K562 treated with DMSO at 1 percent for 24 hours (cell line): ENCODE results near the gene NRDC. TPM values are rescaled to one million over a fixed set of nuclear protein-coding genes. Genes with fewer than 3 reads are reported as not detected.

Source experiments
- total RNA-seq: library from RNA; unstranded; fragments of 300-600 nt; gene quantifications from 2 replicates; pipeline ENCODE4 v1.2.3, GENCODE V29; 2022; ENCODE audit warnings: low read depth; ENCODE audit not compliant: insufficient read depth

Gene NRDC, protein sequence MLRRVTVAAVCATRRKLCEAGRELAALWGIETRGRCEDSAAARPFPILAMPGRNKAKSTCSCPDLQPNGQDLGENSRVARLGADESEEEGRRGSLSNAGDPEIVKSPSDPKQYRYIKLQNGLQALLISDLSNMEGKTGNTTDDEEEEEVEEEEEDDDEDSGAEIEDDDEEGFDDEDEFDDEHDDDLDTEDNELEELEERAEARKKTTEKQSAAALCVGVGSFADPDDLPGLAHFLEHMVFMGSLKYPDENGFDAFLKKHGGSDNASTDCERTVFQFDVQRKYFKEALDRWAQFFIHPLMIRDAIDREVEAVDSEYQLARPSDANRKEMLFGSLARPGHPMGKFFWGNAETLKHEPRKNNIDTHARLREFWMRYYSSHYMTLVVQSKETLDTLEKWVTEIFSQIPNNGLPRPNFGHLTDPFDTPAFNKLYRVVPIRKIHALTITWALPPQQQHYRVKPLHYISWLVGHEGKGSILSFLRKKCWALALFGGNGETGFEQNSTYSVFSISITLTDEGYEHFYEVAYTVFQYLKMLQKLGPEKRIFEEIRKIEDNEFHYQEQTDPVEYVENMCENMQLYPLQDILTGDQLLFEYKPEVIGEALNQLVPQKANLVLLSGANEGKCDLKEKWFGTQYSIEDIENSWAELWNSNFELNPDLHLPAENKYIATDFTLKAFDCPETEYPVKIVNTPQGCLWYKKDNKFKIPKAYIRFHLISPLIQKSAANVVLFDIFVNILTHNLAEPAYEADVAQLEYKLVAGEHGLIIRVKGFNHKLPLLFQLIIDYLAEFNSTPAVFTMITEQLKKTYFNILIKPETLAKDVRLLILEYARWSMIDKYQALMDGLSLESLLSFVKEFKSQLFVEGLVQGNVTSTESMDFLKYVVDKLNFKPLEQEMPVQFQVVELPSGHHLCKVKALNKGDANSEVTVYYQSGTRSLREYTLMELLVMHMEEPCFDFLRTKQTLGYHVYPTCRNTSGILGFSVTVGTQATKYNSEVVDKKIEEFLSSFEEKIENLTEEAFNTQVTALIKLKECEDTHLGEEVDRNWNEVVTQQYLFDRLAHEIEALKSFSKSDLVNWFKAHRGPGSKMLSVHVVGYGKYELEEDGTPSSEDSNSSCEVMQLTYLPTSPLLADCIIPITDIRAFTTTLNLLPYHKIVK
- 153 and 178 TPM in 2 replicates for total RNA-seq

DNA sequence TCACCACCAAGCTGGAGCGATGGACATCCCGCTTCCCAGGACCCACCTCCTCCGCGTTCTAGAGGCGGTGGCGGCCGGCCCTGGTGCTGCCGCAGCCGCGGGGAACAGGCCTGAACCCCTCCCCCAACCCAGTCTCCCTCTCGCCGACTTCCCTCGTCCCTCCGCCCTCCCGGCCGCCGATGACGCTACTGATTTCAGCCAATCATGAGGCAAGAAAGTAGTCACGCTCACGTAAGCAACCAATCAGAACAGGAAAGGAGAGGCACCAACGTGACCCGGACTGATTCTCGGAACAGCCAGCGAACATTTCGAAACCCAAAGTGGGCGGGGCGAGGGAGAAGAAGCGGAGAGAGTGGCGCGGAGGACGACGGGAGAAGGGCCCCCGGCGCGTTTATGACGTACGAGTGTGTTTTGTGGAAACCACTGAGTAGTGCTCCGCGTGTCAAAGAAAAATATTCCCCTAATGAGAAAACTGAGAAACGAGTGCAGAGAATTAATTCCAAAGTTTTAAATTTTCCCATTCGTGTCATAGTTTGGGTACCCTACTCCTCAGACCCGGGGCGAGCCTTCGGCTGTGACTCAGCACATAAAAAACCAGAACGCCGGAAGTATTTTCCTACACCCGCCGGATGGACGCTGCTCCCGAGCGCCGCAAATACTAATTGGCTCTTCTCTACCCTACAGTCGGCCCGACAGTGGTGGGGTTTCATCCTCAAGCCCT lies at the start of gene NRDC:
NRDC (minus strand) TSS at position 112 of the 721 bp plus-strand sequence. CDS start 112 bp downstream, outside the sequence.

Other genes starting within 250 kb of the NRDC start
- gene RAB3B, start 112.0 kb upstream of the NRDC start, total RNA-seq = 2.3 and 3.1 TPM in 2 replicates
- gene KTI12, start 155.1 kb upstream of the NRDC start, total RNA-seq = 43.4 and 47.7 TPM in 2 replicates
- gene TXNDC12, start 176.5 kb upstream of the NRDC start, total RNA-seq = 70.9 and 85.0 TPM in 2 replicates
- gene BTF3L4, start 177.6 kb upstream of the NRDC start, total RNA-seq = 28.3 and 29.7 TPM in 2 replicates